Hematopoietic multipotent progenitor cell treated with erythropoietin and hydrocortisone succinate and interleukin-3 and kit ligand, for 15 days (in vitro differentiated cells): ENCODE data around the gene DNAL4.

ENCODE experiments used
- DNase-seq: peaks from one replicate; pipeline ENCODE4 v3.0.0-alpha.2; 2015; ENCODE audit warnings: low spot score

The DNAL4 gene, protein sequence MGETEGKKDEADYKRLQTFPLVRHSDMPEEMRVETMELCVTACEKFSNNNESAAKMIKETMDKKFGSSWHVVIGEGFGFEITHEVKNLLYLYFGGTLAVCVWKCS

DNA sequence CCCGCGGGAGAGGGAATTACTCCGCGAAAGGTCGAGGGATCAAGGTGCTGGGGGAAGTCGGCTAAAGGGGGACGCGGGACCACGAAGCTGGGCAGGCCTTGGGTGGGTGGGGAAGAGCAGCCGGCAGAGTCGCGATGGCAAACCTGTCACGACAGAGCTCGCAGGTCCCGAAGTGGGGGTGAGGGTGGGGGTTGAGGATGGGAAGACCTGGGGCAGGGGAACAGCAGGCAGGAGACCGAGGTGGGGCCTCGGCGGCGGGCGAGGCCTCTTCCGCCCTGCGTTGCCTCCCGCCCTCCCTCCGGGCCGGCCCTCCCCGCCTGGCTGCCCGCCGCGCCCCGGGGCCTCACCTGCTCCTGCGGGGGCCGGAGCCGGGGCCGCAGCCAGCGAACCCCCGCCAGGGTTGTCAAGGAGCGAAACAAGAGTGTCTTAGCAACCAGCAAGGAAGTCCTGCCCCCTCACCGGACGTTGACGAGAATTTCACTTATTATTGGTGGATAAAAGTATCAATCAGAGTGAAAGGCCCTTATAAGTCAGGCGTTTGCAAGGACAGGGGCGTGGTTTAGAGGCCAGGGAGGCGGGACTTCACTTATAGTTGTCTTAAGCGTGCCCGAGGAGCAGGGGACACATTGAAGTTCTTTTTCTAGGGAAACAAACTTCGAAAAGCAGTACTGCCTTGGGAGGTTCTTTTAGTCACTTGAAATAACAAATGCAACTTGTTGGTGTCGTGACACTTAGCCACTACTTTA, at the start of gene DNAL4:
DNAL4 (minus strand) TSS at position 423 of the 746 bp plus-strand sequence. CDS start 11,412 bp downstream, outside the sequence.
- DNase-seq = peak; percentile 98

DNA sequence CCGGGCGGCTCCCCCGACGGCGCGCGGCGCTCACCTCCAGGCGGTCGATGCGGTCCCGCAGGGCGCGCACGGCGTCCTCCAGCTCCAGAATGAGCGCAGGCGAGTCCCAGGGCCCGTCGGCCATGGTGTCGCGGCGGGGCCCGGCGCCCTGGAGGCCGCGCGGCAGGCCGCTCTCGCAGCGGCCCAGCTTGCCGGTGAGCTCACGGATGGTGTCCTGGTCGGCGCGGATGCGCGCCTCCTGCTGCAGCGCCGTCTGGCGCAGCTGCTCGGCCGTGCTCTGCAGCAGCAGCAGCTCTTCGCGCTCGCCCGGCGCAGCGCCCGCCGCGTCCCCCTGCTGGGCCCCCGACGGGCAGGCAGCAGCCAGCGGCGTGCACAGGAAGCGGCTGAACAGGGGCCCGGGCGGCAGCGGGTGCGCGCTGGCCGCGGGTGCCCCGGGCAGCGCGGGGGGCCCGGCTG, 49.3 kb upstream of the DNAL4 start:
- no peak for DNase-seq

DNA sequence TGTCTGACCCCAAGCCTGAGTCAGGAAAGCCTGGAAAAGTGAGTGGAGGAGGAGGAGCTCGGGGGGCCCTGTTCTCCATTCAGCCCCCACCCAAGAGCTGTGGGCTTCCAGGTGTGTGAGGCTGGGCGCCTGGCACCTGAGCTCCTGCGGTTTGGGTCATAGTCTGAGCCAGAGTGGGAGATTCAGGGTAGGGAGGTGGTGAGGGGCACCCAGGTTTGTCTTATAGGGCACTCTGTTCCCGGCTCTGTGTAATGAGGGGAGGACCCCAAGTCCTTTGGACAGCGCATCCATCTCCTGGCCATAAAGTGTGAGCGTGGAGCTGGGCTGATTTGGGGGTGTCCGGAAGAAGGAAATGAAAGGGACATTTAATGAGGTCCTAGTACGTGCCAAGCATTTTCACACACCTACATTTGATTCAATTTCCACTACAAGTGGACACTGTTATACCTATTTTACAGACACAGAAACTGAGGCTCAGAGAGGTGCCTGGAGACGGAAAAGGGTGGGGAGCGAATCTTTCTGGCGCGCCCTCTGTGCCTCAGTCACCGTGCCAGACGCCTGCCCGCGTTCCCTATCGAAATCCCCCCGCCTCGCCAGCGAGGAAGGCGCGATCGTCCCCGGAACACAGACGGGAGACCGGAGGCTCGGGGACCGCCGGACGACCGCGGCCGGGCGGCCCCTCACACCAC, 48.7 kb upstream of the DNAL4 start:
- DNase-seq = no peak

DNA sequence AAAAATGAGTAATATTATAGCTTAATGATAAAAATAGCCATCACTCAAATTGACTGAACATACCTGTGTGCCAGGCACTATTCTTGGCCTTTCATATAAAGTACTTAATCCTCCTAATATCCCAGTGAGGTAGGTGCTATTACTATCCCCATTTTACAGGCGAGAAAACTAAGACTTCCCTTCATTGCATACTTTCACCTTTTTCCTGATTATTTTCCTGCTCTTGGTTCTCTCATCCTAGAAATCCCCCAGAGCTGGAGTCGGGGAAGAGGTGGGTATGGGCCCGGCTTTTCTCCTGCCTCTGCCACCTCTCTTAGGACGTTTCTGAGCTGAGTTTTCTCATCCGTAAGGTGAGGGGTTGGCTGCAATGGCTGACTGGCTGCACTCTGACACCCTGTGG, 47.7 kb upstream of the DNAL4 start:
- DNase-seq = no peak

DNA sequence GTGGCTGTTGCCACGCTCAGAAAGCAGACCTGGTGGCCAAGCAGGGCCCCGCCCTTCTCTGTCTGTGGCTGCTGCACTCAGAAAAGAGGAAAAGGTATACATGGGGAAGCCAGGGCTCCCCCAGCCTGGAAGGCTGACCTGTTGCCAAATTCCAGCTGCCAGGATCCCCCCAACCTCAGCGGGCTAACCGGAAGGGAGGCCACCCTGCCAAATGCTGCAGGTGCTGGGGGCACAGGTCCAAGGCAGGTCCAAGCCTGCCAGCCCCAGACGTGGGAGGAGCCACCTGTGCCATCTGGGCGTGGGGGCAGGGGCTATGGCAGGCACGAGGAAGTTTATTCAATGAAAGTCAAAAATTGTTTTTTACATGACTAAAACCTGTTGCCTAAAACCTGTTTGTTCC, 47.3 kb upstream of the DNAL4 start:
- no peak for DNase-seq

DNA sequence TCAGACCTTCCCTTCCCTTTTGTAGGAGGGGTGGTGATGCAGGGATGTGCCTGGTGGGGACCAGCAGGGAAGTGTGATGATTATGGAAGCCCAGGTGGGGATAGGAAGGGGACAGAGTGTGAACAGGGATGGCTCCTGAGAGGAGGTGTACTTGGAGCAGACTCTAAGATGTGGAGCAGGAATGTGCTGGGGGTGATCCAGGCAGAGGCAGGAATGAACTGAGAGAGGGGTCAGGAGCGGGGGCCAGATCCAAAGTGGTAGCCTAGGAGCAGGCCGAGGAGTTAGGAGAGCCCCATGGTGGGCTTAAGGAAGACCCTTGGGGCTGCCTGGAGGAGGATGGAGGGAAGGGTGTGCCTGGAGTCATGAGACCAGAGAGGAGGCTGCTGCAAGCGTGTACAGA, 46.2 kb upstream of the DNAL4 start:
- DNase-seq = no peak

DNA sequence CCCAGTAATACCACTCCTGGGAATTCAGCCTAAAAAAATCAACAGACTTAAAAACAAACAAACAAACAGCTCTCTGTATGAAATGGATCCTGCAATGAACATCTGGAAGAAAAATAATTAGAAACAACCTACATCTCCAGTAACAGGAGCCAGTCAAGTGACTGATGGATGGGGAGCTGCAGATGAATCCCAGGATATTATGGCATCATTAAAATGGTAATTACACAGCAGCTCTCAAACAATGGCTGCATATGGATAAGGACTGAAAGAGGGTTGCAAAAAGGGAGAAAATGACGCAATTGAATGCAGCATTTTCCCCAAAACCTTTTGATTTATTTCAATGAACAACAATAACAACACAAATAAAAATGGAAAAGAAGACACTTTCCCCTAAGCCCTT, 45.7 kb upstream of the DNAL4 start:
- DNase-seq = no peak

DNA sequence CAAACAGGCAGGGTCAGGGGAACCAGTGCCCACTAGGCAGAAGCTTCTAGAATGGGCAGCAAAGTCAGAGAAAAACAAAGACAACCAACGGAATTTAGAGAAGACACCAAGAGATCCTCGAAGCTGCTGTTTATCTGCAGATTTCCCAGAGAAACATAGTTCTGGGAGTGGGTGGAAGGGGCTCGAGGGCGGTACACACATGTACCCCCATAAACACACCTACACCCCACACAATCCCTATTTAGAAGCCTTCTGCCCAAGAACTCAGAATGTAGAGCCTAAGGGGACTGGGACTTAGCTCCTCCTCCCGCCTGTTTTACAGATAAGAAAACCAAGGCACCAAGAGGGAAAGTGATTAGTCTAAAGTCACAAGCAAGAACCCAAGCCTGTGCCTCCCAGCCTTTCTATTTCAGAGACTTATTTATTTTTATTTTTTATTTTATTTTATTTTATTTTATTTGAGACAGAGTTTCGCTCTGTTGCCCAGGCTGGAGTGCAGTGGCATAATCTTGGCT, 43.5 kb upstream of the DNAL4 start:
- DNase-seq = no peak

DNA sequence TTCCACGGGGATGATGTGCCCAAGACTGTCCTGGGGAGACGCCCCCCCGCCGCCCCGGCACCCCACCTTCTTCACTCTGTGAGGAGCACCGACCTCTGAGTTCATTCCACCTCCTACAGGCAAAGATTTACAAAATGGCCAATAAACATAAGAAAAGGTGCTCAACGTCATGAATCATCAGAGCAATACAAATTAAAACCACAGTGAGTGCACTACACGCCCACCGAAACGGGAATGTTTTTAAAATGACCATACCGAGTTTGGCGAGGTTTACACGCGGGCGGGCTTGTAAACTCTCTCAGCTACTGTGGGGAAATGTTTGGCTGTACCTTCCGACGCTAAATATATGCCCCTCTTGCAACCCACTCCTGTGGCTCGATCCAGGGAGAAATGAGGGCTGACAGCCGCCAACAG, 42.0 kb upstream of the DNAL4 start:
- DNase-seq = no peak

DNA sequence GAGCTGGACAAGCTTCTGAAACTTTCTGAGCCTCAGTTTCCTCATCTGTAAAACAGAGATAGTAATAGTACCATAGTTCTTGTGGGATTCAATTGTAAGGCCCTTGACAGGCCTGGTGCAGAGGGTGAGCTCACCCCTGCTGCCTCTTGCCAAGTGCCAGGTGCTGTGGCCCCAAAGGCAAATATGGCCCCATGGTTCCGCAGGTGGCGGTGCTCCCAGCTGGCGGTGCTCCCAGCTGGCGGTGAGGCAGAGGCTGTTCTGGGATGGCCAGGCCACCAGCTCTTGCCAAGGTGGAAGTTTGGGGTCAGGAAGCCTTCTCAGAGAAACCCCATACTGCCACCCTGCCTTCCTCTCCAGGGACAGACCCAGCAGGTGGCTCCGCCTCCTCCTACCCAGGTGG, 41.0 kb upstream of the DNAL4 start:
- DNase-seq = no peak

DNA sequence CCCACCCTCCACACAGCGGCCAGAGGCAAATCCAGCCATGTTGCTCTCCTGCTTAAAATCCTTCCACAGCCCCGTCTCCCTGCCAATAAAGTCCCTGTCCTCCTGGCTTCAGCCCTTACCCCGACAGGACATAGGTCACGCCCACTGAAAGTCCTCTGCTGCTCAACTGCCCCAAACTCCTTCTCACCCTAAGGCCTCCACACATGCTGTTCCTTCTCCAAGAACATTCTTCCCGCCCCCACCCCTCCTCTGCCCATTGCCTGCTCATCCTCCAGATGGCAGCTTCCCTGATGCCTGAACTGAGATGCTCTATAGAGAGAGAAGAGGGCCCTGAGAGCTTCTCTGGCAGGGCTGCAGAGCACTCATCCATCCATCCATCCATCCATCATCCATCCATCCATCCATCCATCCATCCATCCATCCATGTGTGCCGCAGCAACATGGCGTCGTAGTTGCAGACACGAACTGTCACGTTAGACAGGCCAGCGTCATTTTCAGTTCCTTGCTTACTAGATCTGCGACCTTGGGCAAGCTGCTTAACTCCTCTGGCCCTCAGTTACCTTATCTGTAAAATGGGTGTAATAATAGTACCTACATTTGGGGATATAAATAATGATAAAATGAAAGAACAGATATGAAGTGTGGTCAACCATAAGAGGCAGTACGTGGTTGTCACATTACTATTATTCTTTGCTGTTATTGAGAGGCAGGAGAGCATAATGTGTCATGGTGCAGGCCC, 40.4 kb upstream of the DNAL4 start:
- no peak for DNase-seq

DNA sequence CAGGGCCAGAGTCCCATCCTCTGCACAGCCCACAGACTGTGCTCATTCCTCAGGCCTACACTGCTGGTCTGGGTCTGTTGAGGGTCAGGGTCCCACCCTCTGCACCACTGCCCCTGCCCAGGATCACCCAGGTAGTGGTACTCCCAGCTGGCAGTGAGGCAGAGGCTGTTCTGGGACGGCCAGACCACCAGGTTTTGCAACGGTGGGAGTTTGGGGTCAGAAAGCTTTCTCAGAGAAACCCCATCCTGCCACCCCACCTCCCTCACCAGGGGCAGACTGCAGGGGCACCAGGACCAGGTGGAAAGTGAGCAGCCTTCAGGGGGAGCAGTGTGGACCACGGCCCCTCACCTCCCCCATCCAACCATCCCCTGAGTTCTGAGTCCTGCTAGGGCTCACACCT, 39.1 kb upstream of the DNAL4 start:
- DNase-seq = no peak

DNA sequence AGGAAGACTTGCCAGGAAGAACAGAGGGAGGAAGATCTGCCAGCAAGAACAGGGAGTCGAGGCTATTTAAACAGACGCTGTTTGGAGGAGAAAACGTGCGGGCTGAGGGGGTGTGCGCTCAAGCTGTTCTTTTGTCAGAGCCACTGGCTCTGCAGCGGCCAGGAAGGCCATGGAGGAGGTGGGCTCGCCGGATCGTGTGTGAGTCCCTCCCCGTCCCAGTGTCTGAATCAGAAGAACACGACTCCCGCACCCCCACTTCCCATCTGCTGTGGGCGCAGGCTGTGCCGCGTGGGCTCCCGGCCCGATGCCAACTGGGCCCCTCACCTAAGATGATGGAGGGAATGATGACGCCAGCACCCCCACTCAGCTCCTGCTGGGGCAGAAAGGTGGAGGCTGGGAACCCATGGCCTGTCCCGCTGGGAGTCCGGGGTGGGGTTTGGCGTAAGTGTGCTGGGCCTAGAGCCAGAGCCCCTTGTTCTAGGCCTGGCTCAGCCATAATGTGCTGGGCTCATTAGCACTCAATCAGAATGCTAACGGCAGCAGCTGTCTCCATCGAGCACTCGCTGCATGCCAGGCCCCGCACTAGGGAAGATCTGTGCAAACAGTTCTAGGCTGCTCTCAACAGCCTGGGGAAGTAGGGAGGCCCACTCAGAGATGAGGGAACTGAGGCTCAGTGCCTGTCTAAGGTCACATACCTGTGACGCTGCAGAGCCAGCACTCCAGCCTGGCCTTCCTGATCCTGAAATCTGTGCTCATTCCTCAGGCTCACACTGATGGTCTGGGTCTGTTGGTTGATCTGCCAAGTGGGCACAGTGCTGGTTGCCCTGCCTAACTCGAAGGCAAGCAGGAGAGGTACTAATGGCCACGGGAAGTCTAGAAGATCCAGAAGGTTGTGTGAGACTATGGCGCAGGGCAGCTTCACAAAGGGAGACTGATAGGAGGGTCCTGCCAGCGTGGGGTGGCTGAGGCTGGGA, 38.3 kb upstream of the DNAL4 start:
- no peak for DNase-seq

DNA sequence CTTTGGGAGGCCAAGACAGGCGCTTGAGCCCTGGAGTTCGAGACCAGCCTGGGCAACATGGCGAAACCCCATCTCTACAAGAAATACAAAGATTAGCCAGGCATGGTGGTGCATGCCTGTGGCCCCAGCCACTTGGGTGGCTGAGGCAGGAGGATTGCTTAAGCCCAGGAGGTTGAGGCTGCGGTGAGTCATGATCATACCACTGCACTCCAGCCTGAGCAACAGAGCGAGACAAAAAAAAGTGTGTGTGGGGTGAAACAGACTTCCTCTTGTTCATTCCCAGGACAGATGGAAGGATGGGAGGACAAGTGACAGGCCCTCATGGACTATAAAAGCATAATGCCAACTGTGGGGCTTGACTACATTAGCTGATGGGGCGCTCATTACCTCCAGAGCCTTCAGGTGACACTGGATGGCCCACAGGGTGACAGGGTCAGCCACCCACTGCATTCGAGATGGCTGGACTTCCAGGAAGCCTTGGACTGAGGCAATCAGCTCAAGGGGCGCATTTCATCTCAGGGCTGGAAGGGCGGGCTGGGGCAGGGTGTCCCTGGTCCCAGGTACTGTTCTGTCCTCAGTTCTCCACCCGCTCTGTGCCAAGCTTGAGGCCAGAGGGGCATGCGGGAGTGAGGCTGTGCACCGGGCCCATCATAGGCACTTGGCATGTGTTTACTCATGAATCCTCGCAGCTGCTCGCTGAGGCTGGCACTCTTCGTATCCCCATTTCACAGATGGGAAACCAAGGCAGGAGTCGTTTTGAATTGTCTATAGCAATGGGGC, 37.4 kb upstream of the DNAL4 start:
- DNase-seq = no peak

DNA sequence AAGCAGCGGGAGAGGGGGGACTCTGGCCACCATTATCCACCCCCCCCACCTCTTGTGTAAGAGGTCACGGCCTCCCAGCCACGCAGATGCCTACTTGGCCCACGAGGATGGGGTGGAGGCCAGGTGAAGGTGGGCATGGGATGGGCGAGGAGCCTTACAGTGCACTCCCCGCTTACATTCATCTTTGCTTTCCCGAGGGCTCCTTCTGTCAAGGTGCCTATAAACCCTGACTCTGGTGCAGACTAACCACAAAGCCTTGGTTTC, 36.8 kb upstream of the DNAL4 start:
- no peak for DNase-seq

DNA sequence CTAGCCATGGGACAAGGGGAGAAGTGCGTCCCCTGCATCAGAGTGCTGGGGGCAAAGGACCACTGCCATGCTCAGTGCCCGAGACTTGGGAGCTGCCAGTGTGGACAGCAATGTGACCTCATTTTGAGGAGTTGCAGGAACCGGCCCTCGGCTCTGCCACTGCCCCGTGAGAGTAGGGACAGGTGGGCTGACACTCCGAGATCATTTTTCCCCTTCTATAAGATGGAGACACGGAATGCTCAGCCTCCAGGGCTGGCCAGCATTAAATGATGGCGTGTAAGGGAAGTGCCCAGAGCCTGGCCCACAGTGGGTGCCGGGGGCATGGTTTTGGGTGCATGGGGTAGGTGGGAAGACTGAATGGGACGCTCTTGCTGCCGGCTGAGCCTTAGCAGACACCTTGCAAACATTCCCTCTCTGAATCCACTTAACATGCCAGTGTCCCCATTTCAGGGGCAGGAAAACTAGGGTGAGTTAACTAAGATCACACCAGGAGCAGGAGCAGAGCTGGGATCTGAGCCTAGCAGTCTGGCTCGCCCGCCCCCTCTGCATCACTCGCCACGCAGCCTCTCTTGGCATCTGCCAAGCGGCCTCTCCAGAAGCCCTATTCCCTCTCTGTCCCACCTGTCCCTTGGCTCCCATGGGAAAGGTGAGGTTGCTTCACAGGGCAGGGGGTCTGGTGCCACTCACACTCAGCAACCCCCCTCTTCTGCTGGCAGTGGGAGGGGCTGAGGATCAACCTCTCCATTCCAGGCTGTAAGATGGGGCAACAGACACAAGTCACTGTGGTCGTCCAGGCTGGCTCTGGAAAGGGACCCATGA, 36.3 kb upstream of the DNAL4 start:
- no peak for DNase-seq

DNA sequence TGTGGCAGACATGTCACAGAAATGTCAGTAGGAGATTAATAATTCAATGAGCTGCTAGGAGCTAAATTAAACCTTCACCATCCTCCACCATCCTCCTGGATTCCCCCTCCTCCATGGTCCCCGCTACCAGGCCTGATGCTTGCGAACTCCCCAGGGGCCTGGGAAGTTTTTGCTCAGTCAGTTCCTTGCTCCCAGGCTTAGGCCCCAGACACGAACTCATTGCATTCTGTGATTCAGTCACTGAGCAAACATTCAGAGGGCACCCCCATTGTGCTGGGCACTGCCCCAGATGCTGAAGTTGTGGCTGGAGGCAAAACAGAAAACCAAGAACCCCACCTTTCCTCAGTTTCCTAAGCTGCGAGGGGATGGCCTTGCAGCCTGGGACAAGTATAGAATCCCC, 35.5 kb upstream of the DNAL4 start:
- DNase-seq = no peak

DNA sequence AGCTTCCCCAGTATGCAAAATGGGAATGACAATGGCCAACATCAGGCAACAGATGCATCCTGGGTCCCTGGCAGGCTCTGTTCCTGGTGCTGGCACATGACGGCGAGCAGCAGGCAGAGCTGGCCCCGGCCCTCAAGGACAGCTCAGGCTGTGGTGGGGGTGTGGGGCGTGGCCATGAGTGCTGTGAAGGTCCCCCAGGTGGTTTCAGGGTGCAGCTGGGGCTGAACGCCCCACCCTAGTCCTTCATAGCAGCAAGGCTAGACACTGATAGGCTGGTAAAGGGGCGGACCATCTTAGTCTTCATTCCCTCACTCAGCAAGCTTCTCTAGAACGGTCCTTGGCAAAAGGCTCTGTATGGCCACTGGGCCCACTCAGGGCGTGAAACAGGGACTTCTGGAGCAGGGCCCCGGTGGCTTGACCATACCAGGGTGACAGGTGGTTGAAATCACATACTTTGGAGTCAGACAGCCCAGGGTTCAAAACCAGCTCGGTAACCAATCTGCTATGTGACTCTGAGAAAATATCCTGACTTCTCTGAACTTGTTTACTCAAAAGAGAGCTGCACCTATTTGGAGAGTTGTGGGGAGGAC, 34.8 kb upstream of the DNAL4 start:
- no peak for DNase-seq

DNA sequence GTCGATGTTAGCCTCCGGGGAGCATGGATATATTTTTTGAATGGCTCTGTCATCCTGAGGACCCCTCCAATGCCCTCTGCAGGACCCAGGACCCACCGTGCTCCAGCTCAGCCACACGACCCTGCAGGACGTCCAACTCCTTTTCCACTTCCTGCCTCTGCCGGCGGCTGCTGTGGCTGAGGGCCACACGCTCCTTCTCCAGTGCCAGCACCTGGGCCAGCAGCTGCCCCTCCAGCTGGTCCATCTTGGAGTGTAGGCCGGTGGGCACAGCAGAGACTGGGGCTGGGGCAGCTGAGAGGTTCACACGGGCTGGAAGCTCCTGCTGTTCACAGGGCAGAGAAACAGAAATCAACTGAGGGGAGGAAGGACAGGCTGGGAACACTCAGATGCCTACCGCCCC, 34.2 kb upstream of the DNAL4 start:
- DNase-seq = no peak

DNA sequence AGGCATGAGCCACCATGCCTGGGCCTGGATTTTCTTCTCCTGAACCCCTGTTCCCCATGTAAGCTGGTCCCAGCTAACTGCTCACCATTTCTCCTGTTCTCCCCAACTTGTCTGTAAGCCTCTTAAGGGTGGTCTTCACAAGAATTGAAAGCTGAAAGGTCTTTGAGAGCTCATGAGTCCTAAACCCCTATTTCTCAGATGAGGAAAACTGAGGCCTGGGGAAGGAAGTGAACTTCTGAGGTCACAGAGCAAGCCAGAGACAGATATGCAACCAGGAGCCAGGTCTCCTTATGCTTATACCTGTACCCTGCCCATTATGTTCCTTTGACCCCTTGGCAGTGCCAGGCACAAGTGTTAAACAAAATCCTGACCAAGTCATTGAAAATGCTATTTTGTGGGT, 33.6 kb upstream of the DNAL4 start:
- no peak for DNase-seq
